Measurements from ENCODE around the gene TBXA2R.
"Not testable (repeated sequence)": the region's sequence is repeated elsewhere in the genome, so short reads cannot be mapped to it uniquely, and the experiment has no call there.

Gene TBXA2R

GRCh38 chr19:3639479-3639878 is 32.8 kb upstream of the TBXA2R start:
- DNase-seq (ENCODE audit: low read depth) = no peak

- DNase-seq (ENCODE audit: low read depth) = no peak
Measured at GRCh38 chr19:3638208-3639193, 31.8 kb upstream of the TBXA2R start.

- no peak for DNase-seq (ENCODE audit: low read depth)
Measured at GRCh38 chr19:3637621-3638020, 30.9 kb upstream of the TBXA2R start.

- no peak for DNase-seq (ENCODE audit: low read depth)
Measured at GRCh38 chr19:3636962-3637361, 30.3 kb upstream of the TBXA2R start.

- DNase-seq (ENCODE audit: low read depth) = no peak
Measured at GRCh38 chr19:3636506-3636905, 29.8 kb upstream of the TBXA2R start.

GRCh38 chr19:3634496-3635045 is 27.9 kb upstream of the TBXA2R start:
- DNase-seq (ENCODE audit: low read depth) = no peak

- no peak for DNase-seq (ENCODE audit: low read depth)
Measured at GRCh38 chr19:3633559-3633988, 26.9 kb upstream of the TBXA2R start.

GRCh38 chr19:3632739-3633558 is 26.3 kb upstream of the TBXA2R start:
- DNase-seq (ENCODE audit: low read depth) = no peak

GRCh38 chr19:3632098-3632497 is 25.4 kb upstream of the TBXA2R start:
- DNase-seq (ENCODE audit: low read depth) = no peak

GRCh38 chr19:3631053-3631861 is 24.6 kb upstream of the TBXA2R start:
- no peak for DNase-seq (ENCODE audit: low read depth)

GRCh38 chr19:3628766-3629165 is 22.1 kb upstream of the TBXA2R start:
- not testable (repeated sequence) for DNase-seq (ENCODE audit: low read depth)

GRCh38 chr19:3627351-3627723 is 20.7 kb upstream of the TBXA2R start:
- no peak for DNase-seq (ENCODE audit: low read depth)

- DNase-seq (ENCODE audit: low read depth) = peak; percentile 100
Measured at GRCh38 chr19:3626473-3627350, 20.0 kb upstream of the TBXA2R start, which contains the start of gene CACTIN. TSS of gene CACTIN (minus strand) at chr19:3626790. CDS start at chr19:3626762, 28 bp downstream.

GRCh38 chr19:3625996-3626472 is 19.4 kb upstream of the TBXA2R start:
- DNase-seq (ENCODE audit: low read depth) = peak; percentile 39

- no peak for DNase-seq (ENCODE audit: low read depth)
Measured at GRCh38 chr19:3623716-3624115, 17.0 kb upstream of the TBXA2R start.

GRCh38 chr19:3622224-3622623 is 15.5 kb upstream of the TBXA2R start:
- no peak for DNase-seq (ENCODE audit: low read depth)

GRCh38 chr19:3621689-3622088 is 15.0 kb upstream of the TBXA2R start:
- no peak for DNase-seq (ENCODE audit: low read depth)

- no peak for DNase-seq (ENCODE audit: low read depth)
Measured at GRCh38 chr19:3620817-3621547, 14.3 kb upstream of the TBXA2R start.

GRCh38 chr19:3620145-3620816 is 13.6 kb upstream of the TBXA2R start:
- no peak for DNase-seq (ENCODE audit: low read depth)

All from ELR (cell line).